SKM-1 (cell line): Measurements from ENCODE around the gene THPO.

ENCODE experiments used
- DNase-seq: peaks from one replicate; lab custom pipeline; 2025; ENCODE audit not compliant: unreplicated experiment; lab: John Stamatoyannopoulos, UW

Gene THPO

GRCh38 chr3:184384856-184385422, 6.9 kb upstream of the THPO start:
- no peak for DNase-seq

DNA sequence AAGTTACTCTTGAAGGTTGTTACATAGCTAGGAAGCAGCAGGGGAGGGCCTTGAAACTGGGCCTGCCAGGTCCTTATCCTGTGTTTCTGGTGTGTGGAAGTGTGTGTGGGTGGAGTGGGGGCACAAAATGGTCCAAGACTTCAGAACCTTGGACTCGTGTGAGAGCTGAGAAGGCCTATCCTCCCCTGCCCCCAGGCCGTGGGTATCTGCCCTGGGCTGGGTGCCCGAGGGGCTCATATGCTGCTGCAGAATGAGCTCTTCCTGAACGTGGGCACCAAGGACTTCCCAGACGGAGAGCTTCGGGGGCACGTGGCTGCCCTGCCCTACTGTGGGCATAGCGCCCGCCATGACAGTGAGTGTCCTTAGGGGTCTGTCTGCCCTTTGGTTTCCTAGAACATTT, 6.3 kb upstream of the THPO start:
- DNase-seq: no peak

- no peak for DNase-seq
These were observed 5.2 kb upstream of the THPO start for GRCh38 chr3:184383033-184383740.

DNA sequence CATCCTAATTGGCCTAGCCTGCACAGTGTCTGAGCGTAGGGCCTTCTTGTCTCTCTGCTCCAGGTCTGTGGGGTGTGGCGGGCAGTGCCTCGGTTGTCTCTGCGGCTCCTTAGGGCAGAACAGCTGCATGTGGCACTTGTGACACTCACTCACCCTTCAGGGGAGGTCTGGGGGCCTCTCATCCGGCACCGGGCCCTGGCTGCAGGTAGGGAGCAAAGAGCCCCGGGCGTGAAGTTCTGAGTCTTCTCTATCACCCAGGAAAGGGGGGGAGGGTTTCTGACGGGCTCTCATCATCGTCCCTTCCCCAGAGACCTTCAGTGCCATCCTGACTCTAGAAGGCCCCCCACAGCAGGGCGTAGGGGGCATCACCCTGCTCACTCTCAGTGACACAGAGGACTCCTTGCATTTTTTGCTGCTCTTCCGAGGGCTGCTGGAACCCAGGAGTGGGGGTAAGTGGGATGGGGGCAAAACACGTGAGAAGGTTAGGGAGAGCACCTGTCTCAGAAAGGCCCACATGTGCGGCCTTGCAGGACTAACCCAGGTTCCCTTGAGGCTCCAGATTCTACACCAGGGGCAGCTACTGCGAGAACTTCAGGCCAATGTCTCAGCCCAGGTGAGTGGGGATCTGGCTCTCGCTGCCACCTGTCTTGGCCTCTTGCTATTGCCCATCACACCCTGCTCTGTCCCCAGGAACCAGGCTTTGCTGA, 4.5 kb upstream of the THPO start:
- DNase-seq: no peak

- DNase-seq: no peak
These were observed 3.5 kb upstream of the THPO start for GRCh38 chr3:184381261-184382224.

DNA sequence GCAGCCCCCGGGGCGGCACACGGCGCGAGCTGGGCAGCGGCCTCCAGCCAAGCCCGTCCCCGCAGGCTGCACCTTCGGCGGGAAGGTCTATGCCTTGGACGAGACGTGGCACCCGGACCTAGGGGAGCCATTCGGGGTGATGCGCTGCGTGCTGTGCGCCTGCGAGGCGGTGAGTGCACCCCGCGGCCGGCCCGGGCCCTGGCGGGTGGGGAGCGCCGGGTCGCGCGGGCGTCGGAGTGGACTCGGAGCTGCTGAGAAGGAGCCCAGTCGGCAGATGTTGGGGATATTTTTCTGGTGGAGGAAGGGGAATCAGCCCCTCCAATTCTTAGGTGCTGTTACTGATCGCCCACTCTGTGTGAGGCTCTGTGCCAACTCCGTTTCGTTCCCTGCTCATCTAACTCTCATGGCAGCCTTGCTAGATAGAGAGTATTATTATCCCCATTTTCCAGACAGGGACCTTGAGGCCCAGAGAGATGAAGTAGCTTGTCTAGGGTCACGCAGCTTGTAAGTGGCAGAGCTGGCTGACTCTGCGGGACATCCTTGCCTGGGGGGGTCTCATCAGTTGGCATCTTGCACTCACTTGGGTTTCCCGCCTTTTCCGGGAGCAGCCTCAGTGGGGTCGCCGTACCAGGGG, 2.7 kb upstream of the THPO start:
- no peak for DNase-seq

GRCh38 chr3:184380185-184380626, 2.2 kb upstream of the THPO start:
- DNase-seq: no peak

DNA sequence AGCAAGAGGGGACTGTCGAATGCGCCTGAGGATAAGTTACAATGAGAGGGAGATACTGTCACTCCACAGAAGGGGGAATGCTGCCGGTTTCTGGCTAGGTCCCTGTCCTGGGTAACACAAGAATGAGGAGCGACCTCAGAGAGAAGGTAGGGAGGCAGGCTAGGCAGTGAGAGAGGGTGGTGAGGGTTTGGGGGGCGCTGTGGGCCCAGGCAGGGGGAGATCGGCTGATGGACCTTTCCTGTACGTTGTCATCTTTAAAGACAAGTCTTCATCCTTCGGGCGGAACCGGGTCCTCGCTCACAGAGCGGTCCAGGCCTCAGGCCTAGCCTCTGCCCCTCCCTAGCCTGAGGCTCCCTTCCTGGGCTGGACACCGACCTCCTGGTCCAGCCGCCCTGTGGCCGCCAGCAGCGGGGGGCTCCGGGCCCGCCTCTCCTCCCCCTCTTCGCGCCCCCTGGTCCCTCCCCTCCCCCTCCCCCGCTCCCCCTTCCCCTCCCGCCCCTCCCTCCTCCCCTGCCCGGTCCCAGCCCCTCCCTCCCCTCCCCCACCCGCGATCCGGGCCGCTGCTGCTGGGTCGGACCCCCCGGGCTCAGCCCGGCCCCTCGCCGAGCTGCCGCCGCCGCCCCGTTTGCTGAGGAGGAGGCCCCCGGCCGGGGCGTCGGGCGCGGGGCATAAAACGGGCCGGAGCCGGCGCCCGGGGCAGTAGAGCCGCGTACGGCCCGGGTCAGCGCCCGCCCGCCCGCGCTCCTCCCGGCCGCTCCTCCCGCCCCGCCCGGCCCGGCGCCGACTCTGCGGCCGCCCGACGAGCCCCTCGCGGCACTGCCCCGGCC, 1.6 kb upstream of the THPO start, which contains the start of gene CHRD:
Gene CHRD (plus strand): TSS at position 697 of the 827 bp plus-strand sequence. CDS start 265 bp downstream, outside the sequence.
- no peak for DNase-seq

- no peak for DNase-seq
These were observed 797 bp upstream of the THPO start for GRCh38 chr3:184378651-184379357.

GRCh38 chr3:184377374-184377773, 633 bp downstream of the THPO start:
- DNase-seq: no peak

DNA sequence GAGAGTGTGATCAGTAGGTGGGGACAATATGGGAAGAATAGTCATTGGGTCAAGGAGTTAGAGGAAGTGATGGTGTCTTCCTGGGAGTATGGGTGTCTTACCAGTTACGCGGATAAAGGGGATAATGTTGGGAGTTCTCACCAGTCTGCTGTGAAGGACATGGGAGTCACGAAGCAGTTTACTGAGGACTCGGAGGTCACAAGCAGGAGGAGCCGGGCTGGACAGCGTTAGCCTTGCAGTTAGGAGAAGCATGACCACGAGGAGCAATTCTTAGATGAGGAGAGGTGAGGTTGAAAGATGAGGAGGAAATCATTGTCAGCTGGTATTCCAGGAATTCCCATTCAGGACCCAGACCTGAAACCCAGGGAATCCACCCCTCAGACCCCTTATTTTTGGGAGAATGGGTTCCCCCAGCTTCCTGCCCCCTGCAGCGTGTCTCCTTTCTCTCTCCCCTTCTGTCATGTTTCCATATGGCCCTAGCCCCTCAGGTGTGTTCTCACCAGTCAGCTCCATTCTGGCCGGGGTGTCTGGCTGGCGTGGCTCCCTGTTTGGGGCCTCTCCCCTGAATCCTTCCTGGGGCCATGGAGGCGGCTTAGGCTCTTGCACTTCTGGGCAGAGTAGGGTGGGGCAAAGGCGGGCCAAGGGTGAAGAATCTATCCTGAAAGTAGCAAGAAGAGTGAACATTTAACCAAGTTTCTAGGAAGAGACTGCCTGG, 2.1 kb downstream of the THPO start:
- no peak for DNase-seq

DNA sequence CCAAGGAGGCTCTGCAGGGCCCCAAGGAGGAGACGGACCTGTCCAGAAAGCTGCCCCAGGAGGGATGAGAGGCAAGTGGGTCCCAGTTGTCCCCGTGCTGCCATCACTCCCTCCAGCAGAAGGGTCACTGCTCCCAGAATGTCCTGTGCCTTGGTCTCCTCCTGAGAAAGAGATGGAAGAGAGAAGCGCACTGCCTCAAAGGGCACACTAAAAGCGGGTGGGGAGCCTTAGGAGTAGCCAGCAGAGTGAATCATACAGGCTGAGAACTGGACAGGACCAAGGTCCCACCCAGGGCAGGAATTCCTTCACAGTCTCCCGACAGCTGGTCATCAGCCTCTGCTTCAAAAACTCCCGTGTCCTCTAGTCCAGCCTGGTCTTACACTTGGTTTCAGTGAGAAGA, 4.6 kb downstream of the THPO start:
- DNase-seq: no peak

GRCh38 chr3:184372911-184373310, 5.1 kb downstream of the THPO start:
- DNase-seq: no peak

DNA sequence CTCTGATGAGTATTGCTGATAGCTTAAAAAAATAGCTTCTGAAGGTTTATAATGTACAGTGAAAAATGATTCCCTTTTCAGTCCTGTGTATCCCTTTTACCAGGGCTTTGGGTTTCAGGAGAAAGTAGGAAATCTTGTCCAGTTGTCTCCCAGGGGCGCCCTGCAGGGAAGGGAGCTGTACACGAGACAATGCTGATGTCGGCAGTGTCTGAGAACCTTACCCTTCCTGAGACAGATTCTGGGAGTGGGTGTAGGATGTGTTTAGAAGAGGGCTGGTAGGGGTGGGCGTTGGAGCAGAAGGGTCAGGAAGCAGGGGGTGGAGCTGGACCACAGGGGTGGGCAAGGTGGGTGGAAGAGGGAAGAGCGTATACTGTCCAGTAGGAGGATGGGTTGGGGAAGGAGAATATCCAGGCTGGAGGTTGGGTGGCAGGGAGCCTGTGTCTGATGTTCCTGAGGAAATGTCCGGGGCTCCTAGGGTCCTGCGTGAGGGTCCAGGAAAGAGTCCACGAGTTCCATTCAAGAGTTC, 5.6 kb downstream of the THPO start:
- no peak for DNase-seq

- DNase-seq: peak; percentile 29
These were observed 6.4 kb downstream of the THPO start for GRCh38 chr3:184371570-184372018.

DNA sequence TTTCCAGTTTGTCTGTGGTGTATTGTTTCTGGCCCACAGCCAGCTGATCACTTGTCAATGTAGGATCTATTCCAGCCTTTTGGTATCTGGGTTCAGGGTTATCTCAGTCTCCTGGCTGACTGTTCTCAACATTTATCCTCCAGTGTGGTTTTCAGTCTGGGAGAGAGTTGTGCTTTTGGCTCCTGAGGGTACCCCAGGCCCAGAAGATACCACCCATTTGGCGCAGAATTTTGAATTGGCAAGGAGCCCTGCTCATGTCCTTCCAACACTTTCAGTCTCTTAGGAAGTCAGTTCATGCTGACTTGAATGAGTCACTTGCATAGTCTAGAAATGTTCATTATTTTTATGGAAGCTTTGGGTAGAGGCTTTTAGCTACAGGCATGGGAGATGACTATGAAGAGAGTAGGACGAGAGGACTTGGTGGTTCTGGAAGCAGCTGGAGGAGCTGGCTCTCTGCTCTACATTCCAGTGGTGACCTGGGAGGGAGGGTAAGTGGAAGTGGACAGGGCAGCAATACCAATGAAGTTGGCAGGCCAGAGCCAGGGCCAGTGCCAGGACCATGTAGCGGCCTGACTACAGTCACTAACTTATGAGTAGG, 9.3 kb downstream of the THPO start:
- no peak for DNase-seq

DNA sequence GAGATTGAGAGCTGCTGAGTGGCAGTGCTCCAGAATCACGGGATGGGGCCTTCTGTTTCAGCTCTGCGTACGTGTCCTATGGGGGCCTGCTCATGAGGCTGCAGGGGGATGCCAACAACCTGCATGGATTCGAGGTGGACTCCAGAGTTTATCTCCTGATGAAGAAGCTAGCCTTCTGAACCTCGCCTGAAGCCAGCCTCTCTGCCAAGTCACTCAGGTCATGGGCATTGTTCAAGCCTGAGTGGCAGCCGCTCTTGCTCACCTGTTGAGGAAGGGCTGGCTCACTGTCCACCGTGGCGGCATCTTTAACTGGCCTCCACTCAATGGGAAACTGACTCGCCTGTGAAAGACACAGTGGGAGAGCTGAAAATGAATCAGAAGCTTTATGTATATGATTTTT, 9.9 kb downstream of the THPO start:
- DNase-seq: no peak
